HepG2 (cell line): Measurements from ENCODE around the gene FAM118A. TPM values are rescaled to one million over a fixed set of nuclear protein-coding genes. Genes with fewer than 3 reads are reported as not detected.

ENCODE experiments used
- ASH2L ChIP-seq: fragments of 300-600, 200-600 bp; sonication (generic); IDR thresholded peaks from 2 replicates; pipeline ENCODE4 v1.7.0; 2017; ENCODE audit warnings: low read depth, mild to moderate bottlenecking, moderate library complexity, mixed read lengths, low read length; ENCODE audit not compliant: insufficient read length
- EEA1 ChIP-seq: sonication (generic); formaldehyde crosslinking; IDR thresholded peaks from 2 replicates; pipeline ENCODE4 v1.5.1; 2020; ENCODE audit warnings: mild to moderate bottlenecking, missing genetic modification reagents, borderline replicate concordance
- FLYWCH1 ChIP-seq: sonication (generic); formaldehyde crosslinking; IDR thresholded peaks from 2 replicates; pipeline ENCODE4 v1.8.1; 2023; ENCODE audit warnings: mild to moderate bottlenecking, missing genetic modification reagents
- GPN1 ChIP-seq: sonication (generic); formaldehyde crosslinking; IDR thresholded peaks from 2 replicates; pipeline ENCODE4 v1.5.1; 2020; ENCODE audit warnings: missing genetic modification reagents, borderline replicate concordance
- KDM4B ChIP-seq: sonication (generic); formaldehyde crosslinking; IDR thresholded peaks from 2 replicates; pipeline ENCODE4 v1.4.0; 2020; ENCODE audit warnings: missing genetic modification reagents
- KDM5B ChIP-seq: sonication (generic); formaldehyde crosslinking; IDR thresholded peaks from 2 replicates; pipeline ENCODE4 v1.4.0; 2020; ENCODE audit warnings: missing genetic modification reagents, mild to moderate bottlenecking, borderline replicate concordance
- KMT2A ChIP-seq: sonication (generic); formaldehyde crosslinking; IDR thresholded peaks from 2 replicates; pipeline ENCODE4 v1.4.0; 2020; ENCODE audit warnings: missing genetic modification reagents
- NCOA5 ChIP-seq: sonication (generic); formaldehyde crosslinking; IDR thresholded peaks from 2 replicates; pipeline ENCODE4 v1.4.0; 2020; ENCODE audit warnings: missing genetic modification reagents
- SAP130 ChIP-seq: IDR thresholded peaks from 2 replicates; pipeline ENCODE4 v1.6.1; 2016; ENCODE audit warnings: low read depth
- SRY ChIP-seq: sonication (generic); formaldehyde crosslinking; IDR thresholded peaks from 2 replicates; pipeline ENCODE4 v1.8.0; 2022; ENCODE audit warnings: mild to moderate bottlenecking, missing genetic modification reagents
- ZFP90 ChIP-seq: sonication (generic); formaldehyde crosslinking; IDR thresholded peaks from 2 replicates; pipeline ENCODE4 v1.8.0; 2022; ENCODE audit warnings: missing genetic modification reagents, mild to moderate bottlenecking, inconsistent platforms, borderline replicate concordance
- ZNF264 ChIP-seq: sonication (generic); formaldehyde crosslinking; IDR thresholded peaks from 2 replicates; pipeline ENCODE4 v1.4.0; 2020; ENCODE audit warnings: missing genetic modification reagents
- ZNF343 ChIP-seq: sonication (generic); formaldehyde crosslinking; IDR thresholded peaks from 2 replicates; pipeline ENCODE4 v1.4.0; 2020; ENCODE audit warnings: mild to moderate bottlenecking, missing genetic modification reagents
- ZNF430 ChIP-seq: sonication (generic); formaldehyde crosslinking; IDR thresholded peaks from 2 replicates; pipeline ENCODE4 v1.9.0; 2021; ENCODE audit warnings: mild to moderate bottlenecking, missing genetic modification reagents
- ZNF546 ChIP-seq: sonication (generic); formaldehyde crosslinking; conservative IDR thresholded peaks from 2 replicates; pipeline ENCODE4 v1.8.1; 2023; ENCODE audit warnings: mild to moderate bottlenecking, missing genetic modification reagents
- ZNF766 ChIP-seq: sonication (generic); formaldehyde crosslinking; IDR thresholded peaks from 2 replicates; pipeline ENCODE4 v1.5.0; 2020; ENCODE audit warnings: missing genetic modification reagents, borderline replicate concordance
- ZNF782 ChIP-seq: sonication (generic); formaldehyde crosslinking; IDR thresholded peaks from 2 replicates; pipeline ENCODE4 v1.4.0; 2020; ENCODE audit warnings: missing genetic modification reagents, mild to moderate bottlenecking, borderline replicate concordance
- polyA plus RNA-seq, 8 experiments: library from polyadenylated mRNA; depleted of rRNA in 3 of 8; stranded (reverse) in 7 of 8; unstranded in 1 of 8; fragments of >200 nt; fragmentation: Illumina TruSeq in 4 of 8; extraction: Trizol in 4 of 8; gene quantifications; 2 replicates each; pipeline versions ENCODE4 v1.2.1 to v1.2.3, GENCODE V29; 2011 to 2016; ENCODE audit warnings: low read depth in 4 of 8, missing spikeins in 1 of 8, mixed read lengths in 1 of 8; ENCODE audit not compliant: insufficient read depth in 1 of 8
- total RNA-seq, 5 experiments: library from RNA; depleted of rRNA; stranded (reverse); fragments of >200 nt; fragmentation: Illumina TruSeq; extraction: Trizol; gene quantifications; 2 replicates each; pipeline ENCODE4 v1.2.3, GENCODE V29; 2016; ENCODE audit warnings: low read depth in 1 of 5
- TF ChIP-seq, protein P1 (sequence below): sonication (generic); formaldehyde crosslinking; IDR thresholded peaks from 2 replicates; pipeline ENCODE4 v1.5.1; 2020; ENCODE audit warnings: mild to moderate bottlenecking, missing genetic modification reagents, borderline replicate concordance
- TF ChIP-seq, protein P2 (sequence below): fragments of 450-650 bp; IDR thresholded peaks from 2 replicates; pipeline ENCODE4 v1.6.1; 2017; ENCODE audit warnings: mild to moderate bottlenecking
- TF ChIP-seq, protein P3 (sequence below): sonication (generic); formaldehyde crosslinking; IDR thresholded peaks from 2 replicates; pipeline ENCODE4 v1.8.1; 2023; ENCODE audit warnings: missing genetic modification reagents, inconsistent platforms, borderline replicate concordance

The FAM118A gene
- total and polyA plus RNA-seq, 2 of the 13 experiments (the other 11 are each of a cell fraction or from before 2014, with no cell fraction given): 36.7 to 48.2 TPM

- TF ChIP-seq, protein P1, sequence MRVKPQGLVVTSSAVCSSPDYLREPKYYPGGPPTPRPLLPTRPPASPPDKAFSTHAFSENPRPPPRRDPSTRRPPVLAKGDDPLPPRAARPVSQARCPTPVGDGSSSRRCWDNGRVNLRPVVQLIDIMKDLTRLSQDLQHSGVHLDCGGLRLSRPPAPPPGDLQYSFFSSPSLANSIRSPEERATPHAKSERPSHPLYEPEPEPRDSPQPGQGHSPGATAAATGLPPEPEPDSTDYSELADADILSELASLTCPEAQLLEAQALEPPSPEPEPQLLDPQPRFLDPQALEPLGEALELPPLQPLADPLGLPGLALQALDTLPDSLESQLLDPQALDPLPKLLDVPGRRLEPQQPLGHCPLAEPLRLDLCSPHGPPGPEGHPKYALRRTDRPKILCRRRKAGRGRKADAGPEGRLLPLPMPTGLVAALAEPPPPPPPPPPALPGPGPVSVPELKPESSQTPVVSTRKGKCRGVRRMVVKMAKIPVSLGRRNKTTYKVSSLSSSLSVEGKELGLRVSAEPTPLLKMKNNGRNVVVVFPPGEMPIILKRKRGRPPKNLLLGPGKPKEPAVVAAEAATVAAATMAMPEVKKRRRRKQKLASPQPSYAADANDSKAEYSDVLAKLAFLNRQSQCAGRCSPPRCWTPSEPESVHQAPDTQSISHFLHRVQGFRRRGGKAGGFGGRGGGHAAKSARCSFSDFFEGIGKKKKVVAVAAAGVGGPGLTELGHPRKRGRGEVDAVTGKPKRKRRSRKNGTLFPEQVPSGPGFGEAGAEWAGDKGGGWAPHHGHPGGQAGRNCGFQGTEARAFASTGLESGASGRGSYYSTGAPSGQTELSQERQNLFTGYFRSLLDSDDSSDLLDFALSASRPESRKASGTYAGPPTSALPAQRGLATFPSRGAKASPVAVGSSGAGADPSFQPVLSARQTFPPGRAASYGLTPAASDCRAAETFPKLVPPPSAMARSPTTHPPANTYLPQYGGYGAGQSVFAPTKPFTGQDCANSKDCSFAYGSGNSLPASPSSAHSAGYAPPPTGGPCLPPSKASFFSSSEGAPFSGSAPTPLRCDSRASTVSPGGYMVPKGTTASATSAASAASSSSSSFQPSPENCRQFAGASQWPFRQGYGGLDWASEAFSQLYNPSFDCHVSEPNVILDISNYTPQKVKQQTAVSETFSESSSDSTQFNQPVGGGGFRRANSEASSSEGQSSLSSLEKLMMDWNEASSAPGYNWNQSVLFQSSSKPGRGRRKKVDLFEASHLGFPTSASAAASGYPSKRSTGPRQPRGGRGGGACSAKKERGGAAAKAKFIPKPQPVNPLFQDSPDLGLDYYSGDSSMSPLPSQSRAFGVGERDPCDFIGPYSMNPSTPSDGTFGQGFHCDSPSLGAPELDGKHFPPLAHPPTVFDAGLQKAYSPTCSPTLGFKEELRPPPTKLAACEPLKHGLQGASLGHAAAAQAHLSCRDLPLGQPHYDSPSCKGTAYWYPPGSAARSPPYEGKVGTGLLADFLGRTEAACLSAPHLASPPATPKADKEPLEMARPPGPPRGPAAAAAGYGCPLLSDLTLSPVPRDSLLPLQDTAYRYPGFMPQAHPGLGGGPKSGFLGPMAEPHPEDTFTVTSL (CRISPR knock-in tag): peak; percentile 77; the same call in 1 of the 2 replicates
- TF ChIP-seq KDM5B (CRISPR knock-in tag) (no peak), SRY (no peak), NCOA5 (CRISPR knock-in tag) (no peak), ZNF782 (CRISPR knock-in tag) (no peak; the same call in 1 of the 2 replicates), SAP130 (peak; percentile 82), ZNF766 (CRISPR knock-in tag) (no peak), KDM4B (peak; percentile 22; the same call in 1 of the 2 replicates), ZNF546 (CRISPR knock-in tag) (no peak), FLYWCH1 (CRISPR knock-in tag) (no peak), ZNF264 (CRISPR knock-in tag) (peak; percentile 85; the same call in 1 of the 2 replicates), GPN1 (CRISPR knock-in tag) (no peak), ZNF343 (CRISPR knock-in tag) (peak; percentile 92), KMT2A (CRISPR knock-in tag) (peak; percentile 65; the same call in 1 of the 2 replicates), ZFP90 (CRISPR knock-in tag) (no peak), EEA1 (CRISPR knock-in tag) (no peak), ASH2L (peak; percentile 95), ZNF430 (CRISPR knock-in tag) (no peak; the same call in 1 of the 2 replicates)
- TF ChIP-seq, protein P2, sequence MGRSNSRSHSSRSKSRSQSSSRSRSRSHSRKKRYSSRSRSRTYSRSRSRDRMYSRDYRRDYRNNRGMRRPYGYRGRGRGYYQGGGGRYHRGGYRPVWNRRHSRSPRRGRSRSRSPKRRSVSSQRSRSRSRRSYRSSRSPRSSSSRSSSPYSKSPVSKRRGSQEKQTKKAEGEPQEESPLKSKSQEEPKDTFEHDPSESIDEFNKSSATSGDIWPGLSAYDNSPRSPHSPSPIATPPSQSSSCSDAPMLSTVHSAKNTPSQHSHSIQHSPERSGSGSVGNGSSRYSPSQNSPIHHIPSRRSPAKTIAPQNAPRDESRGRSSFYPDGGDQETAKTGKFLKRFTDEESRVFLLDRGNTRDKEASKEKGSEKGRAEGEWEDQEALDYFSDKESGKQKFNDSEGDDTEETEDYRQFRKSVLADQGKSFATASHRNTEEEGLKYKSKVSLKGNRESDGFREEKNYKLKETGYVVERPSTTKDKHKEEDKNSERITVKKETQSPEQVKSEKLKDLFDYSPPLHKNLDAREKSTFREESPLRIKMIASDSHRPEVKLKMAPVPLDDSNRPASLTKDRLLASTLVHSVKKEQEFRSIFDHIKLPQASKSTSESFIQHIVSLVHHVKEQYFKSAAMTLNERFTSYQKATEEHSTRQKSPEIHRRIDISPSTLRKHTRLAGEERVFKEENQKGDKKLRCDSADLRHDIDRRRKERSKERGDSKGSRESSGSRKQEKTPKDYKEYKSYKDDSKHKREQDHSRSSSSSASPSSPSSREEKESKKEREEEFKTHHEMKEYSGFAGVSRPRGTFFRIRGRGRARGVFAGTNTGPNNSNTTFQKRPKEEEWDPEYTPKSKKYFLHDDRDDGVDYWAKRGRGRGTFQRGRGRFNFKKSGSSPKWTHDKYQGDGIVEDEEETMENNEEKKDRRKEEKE: no peak
- TF ChIP-seq, protein P3, sequence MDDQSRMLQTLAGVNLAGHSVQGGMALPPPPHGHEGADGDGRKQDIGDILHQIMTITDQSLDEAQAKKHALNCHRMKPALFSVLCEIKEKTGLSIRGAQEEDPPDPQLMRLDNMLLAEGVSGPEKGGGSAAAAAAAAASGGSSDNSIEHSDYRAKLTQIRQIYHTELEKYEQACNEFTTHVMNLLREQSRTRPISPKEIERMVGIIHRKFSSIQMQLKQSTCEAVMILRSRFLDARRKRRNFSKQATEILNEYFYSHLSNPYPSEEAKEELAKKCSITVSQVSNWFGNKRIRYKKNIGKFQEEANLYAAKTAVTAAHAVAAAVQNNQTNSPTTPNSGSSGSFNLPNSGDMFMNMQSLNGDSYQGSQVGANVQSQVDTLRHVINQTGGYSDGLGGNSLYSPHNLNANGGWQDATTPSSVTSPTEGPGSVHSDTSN (CRISPR knock-in tag): no peak
These were observed 36.2 kb upstream of the FAM118A start (continued) for GRCh38 chr22:45273452-45274075.
